Skeletal muscle tissue (tissue), 4 donors: Measurements from ENCODE around the gene B4GALT5. TPM values are rescaled to one million over a fixed set of nuclear protein-coding genes. Genes with fewer than 3 reads are reported as not detected.
"Not testable (repeated sequence)": the region's sequence is repeated elsewhere in the genome, so short reads cannot be mapped to it uniquely, and the experiment has no call there.

Experiments
- H3K27ac ChIP-seq: one replicate; pipeline ENCODE4 v1.7.0; 2013; ENCODE audit warnings: mild to moderate bottlenecking, low read depth, low read length, inconsistent platforms
- H3K27me3 ChIP-seq, 3 donors: one replicate each; pipeline ENCODE4 v1.7.0; 2013; ENCODE audit warnings: low read length in 3 of 3; ENCODE audit not compliant: control insufficient read depth in 3 of 3, insufficient read depth in 3 of 3
- H3K36me3 ChIP-seq, 3 donors: one replicate each; pipeline ENCODE4 v1.7.0; 2013; ENCODE audit warnings: low read length in 3 of 3; ENCODE audit not compliant: control insufficient read depth in 3 of 3, insufficient read depth in 3 of 3
- H3K4me1 ChIP-seq, 3 donors: one replicate each; pipeline ENCODE4 v1.7.0; 2013; ENCODE audit warnings: low read length in 3 of 3, mild to moderate bottlenecking in 3 of 3; ENCODE audit not compliant: control insufficient read depth in 3 of 3, insufficient read depth in 3 of 3
- H3K4me3 ChIP-seq, 3 donors: one replicate each; pipeline ENCODE4 v1.7.0; 2013; ENCODE audit warnings: low read length in 3 of 3
- H3K9ac ChIP-seq, 3 donors: one replicate each; pipeline ENCODE4 v1.7.0; 2013; ENCODE audit warnings: low read length in 3 of 3, mild to moderate bottlenecking in 3 of 3, moderate library complexity in 2 of 3, low read depth in 1 of 3
- H3K9me3 ChIP-seq, 3 donors: one replicate each; pipeline ENCODE4 v1.7.0; 2013; ENCODE audit warnings: low read length in 3 of 3; ENCODE audit not compliant: control insufficient read depth in 3 of 3
- total RNA-seq: library from RNA; depleted of rRNA; stranded (reverse); fragments of >200 nt; gene quantifications from one replicate; pipeline ENCODE4 v1.2.3, GENCODE V29; 2014
- donor health status: Osteomylitis.

Gene B4GALT5
- total RNA-seq, 1 donor from 2014 or later, result 14.6 TPM

DNA sequence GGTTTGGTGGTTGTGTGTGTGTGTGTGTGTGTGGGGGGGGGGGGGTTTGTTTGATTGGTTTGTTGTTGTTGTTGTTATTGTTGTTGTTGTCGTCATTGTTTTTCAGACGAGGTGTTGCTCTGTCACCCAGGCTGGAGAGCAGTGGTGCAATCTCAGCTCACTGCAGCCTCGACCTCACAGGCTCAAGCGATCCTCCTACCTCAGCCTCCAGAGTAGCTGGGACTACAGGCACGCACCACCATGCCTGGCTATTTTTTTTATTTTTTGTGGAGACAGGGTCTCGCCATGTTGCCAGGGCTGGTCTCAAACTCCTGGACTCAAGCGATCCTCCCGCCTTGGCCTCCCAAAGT, 98.7 kb downstream of the B4GALT5 start:
- not testable (repeated sequence) for H3K9me3 ChIP-seq, H3K36me3 ChIP-seq, H3K27me3 ChIP-seq, H3K4me3 ChIP-seq, H3K9ac ChIP-seq
- Histone ChIP-seq H3K4me1 (peaks cover 16 to 28% (median 25%) of the 10 kb centered on the region in 3 donors), H3K27ac (peak overlapping the region; percentile 64)

DNA sequence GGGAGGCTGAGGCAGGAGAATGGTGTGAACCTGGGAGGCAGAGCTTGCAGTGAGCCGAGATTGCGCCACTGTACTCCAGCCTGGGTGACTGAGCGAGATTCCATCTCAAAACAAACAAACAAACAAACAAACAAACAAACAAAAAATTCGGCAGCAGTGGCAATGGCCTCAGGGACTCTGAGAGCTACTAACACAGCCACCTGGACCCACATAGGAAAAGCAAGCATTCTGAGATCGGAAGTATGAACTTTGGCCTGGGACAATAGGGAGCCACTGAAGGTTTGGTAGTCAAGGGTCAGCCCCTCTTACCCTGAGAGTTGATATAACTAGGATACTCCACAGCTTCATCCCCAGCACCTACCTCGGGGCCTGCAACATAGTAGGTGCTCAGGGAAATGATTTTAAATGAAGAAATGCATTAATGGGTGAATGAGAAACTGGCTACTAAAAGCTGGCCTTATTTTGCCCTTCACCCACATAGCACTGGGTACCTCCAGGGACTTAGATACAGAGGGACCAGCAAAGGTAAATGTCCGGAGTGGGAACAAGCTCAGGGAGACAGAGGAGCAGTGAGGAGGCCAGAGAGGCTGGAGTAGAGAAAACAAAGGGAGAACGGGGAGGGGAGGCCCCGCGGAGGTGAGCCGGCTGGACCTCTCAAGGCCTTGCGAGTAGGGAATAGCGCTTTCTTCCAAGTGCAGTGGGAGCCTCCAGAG, 99.2 kb downstream of the B4GALT5 start:
- H3K9ac ChIP-seq, result no peak overlapping the region
- H3K4me1 ChIP-seq, result peaks cover 16 to 28% (median 25%) of the 10 kb centered on the region in 3 donors
- peak overlapping the region; percentile 64 for H3K27ac ChIP-seq
- H3K9me3 ChIP-seq, result peaks cover 0 to 2% (median 0%) of the 10 kb centered on the region in 3 donors
- H3K4me3 ChIP-seq, result no peak overlapping the region
- H3K27me3 ChIP-seq, result no peaks in the 10 kb centered on the region
- H3K36me3 ChIP-seq, result no peaks in the 10 kb centered on the region

DNA sequence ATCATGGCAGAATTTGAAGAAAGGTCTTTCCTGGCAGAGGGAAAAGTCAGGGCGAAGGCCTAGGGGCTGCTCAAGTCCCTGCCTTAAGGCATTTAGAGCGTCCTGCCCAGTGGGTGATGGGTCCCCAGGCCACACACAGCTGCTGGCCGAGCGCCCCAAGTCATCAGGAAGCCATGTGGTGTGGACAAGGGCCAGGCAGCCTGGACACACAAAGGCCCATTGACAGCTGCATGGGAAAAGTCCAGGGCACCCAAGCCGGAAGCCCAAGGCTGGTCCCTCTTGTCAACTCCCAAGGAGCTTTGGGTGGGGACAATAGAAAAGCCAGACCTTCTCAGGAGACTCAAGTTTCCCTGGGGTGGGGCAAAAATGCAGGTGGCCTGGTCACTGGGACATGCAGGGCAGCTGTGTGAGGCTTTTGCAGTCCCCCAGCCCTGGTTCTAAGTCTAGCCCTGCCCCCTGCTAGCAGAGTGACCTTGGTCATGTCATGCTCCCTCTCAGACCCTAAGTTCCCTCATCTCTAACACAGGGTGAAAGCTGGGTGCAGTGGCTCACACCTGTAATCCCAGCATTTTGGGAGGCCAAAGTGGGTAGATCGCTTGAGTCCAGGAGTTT, 101.4 kb downstream of the B4GALT5 start:
- Histone ChIP-seq H3K27me3 (no peaks in the 10 kb centered on the region), H3K27ac (peak overlapping the region; percentile 54), H3K4me3 (no peak overlapping the region), H3K4me1 (peaks cover 16 to 33% (median 30%) of the 10 kb centered on the region in 3 donors), H3K36me3 (no peaks in the 10 kb centered on the region), H3K9me3 (no peaks in the 10 kb centered on the region), H3K9ac (no peak overlapping the region)

DNA sequence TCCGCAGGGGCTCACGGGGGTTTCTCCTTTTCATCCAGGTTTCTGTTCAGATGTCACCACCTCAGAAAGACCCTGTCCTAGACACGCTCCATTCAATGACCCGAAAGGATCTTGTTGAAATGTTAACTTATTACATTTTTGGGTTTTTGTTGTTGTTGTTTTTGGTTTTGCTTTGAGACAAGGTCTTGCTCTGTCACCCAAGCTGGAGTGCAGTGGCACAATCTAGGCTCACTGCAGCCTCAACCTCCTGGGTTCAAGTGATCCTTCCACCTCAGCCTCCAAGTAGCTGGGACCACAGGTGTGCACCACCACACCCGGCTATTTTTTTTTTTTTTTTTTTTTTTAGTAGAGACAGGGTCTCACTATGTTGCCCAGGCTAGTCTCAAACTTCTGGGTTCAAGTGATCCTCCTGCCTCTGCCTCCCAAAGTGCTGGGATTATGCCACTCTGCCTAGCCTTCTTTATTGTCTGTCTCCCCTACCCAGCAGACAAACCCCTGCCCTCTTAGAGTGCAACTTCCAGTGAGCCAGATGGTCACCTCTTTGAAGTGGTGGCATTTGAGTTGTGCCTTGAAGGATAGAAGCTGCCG, 102.0 kb downstream of the B4GALT5 start:
- Histone ChIP-seq H3K9ac (peak overlapping the region in 1 of 3 donors; percentile 35), H3K27ac (peak overlapping the region; percentile 54), H3K4me1 (peaks cover 16 to 33% (median 30%) of the 10 kb centered on the region in 3 donors), H3K4me3 (peak overlapping the region in 1 of 3 donors; percentile 32)
- H3K36me3 ChIP-seq, H3K27me3 ChIP-seq, H3K9me3 ChIP-seq: not testable (repeated sequence)

DNA sequence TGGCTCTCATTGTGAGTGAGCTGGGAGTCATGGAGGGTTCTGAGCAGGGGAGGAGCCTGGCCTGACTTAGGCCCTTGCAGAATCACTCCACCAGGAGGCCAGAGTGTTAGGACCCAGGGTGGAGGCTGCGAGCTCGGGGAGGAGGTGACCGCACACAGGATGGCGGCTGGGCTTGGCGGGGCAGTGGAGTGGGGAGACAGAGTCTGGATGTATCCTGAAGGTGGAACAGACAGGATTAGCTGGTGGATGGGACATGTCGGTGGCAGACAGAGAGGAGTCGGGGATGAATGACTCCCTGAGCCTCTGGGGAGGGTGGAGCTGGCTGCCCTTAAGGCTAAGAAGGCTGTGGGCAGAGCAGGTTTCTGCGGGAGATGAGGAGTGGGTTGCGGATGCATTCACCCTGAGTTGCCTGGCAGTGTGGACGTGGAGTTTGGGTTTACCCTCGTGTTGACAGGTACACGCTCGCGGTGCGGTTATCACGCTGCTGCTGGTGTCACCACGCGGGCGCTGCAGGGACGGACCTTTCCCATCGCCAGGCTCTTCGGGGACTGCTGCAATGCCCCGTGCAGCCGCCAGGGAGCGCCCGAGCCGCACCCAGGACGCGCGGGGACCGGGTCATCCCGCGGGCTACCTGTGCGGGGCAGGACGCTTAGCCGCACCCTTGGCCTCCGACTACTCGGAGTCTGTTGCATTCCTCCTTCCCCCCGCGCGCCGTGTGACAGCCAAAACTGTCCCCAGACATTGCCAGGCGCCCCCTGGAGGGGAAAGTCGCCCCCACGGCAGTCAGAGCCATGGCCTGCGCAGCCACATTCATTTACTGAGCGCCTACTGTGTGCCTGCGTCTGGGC, 102.8 kb downstream of the B4GALT5 start:
- Histone ChIP-seq H3K4me1 (peaks cover 12 to 31% (median 29%) of the 10 kb centered on the region in 3 donors), H3K4me3 (peak overlapping the region; percentile 32 to 69 (median 54)), H3K36me3 (no peaks in the 10 kb centered on the region), H3K9me3 (no peaks in the 10 kb centered on the region), H3K27ac (no peak overlapping the region), H3K27me3 (no peaks in the 10 kb centered on the region), H3K9ac (peak overlapping the region; percentile 12 to 76 (median 43))

DNA sequence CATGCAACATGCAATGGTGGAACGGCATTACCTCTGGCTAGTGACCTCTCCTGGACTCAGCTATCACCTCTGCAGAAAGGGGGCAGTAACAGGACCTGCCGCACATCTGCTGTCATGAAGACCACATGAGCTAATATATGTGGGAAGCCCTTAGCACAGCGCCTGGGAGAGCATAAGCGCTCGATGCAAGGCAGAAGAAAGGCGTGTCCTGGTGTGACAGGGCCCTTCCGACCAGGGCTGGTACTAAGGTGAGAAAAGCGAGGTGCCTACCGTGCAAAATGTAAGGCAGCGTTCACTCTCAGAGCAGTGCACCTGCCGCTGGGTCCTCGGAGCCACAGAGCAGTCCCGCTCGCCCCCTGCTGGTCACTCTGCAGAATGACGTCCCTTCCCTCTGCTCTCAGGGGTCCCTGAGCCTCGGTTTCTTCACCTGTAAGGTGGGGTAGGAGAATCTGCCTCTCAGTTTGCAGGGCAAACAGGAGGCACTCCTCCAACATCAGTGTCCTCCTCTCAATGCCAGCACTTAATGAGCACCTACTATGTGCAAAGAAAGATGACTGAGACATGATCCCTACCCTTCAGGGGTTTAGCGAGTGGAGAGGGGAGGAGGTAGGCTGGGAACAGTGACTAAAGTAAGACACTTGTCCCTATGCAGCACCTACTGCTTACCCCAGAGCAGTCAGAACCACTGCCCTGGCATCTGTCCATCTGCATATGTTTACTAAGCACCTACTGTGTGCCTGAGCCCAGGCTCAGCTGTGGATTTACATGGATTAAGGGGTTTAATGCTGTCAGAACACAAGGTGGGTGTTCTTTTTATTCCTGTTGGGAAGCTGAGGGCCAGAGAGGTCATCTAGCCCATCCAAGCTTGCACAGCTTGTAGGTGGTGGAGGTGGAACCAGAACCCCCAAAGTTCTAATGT, 104.7 kb downstream of the B4GALT5 start:
- Histone ChIP-seq H3K27ac (no peak overlapping the region), H3K4me1 (peaks cover 8 to 26% (median 21%) of the 10 kb centered on the region in 3 donors), H3K36me3 (no peaks in the 10 kb centered on the region), H3K9me3 (no peaks in the 10 kb centered on the region), H3K4me3 (peak overlapping the region in 2 of 3 donors; percentile 22 to 28), H3K27me3 (no peaks in the 10 kb centered on the region), H3K9ac (peak overlapping the region in 2 of 3 donors; percentile 7 to 54)

DNA sequence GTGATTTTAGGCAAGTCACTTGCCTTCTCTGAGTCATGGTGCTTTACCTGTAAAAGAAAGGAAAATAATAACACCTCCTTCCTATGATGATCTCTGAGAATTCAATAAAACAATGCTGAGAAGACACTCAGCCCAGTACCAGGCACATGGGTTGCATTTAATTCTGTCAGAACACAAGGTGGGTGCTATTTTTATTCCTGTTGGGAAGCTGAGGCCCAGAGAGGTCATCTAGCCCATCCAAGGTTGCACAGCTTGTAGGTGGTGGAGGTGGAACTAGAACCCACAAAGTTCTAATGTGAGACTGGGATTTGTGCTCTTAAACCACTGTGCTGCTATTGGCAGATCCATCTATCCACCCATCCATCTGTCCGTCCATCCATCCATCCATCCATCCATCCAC, 106.1 kb downstream of the B4GALT5 start:
- no peak overlapping the region for H3K4me3 ChIP-seq
- H3K27ac ChIP-seq, result no peak overlapping the region
- no peaks in the 10 kb centered on the region for H3K27me3 ChIP-seq
- no peak overlapping the region for H3K9ac ChIP-seq
- peaks cover 8 to 26% (median 21%) of the 10 kb centered on the region in 3 donors for H3K4me1 ChIP-seq
- no peaks in the 10 kb centered on the region for H3K9me3 ChIP-seq
- H3K36me3 ChIP-seq, result no peaks in the 10 kb centered on the region

DNA sequence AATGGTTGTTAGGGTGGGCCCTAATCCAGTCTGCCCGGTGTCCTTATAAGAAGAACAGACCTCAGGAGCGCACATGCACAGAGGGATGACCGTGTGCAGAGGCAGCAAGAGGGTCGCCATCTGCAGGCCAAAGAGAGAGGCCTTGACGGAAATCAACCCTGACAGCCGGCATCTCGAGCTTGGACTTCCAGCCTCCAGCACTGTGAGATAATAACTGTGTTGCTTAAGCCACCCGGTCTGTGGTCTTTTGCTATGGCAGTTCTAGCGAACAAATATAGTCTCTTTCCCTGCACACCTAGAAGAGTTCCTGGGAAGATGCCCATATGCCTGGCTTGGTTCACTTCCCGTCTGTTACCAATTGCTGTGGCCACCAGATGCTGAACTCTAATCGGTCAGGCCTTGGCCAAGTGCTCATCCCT, 110.5 kb downstream of the B4GALT5 start:
- no peak overlapping the region for H3K27ac ChIP-seq
- H3K9me3 ChIP-seq, result no peaks in the 10 kb centered on the region
- no peak overlapping the region for H3K4me3 ChIP-seq
- no peak overlapping the region for H3K9ac ChIP-seq
- no peaks in the 10 kb centered on the region for H3K36me3 ChIP-seq
- H3K27me3 ChIP-seq, result no peaks in the 10 kb centered on the region
- H3K4me1 ChIP-seq, result peaks cover 0 to 4% (median 0%) of the 10 kb centered on the region in 3 donors
